ENCODE data around the gene DMD.
"Not testable (repeated sequence)": the region's sequence is repeated elsewhere in the genome, so short reads cannot be mapped to it uniquely, and the experiment has no call there.

DMD gene

DNA sequence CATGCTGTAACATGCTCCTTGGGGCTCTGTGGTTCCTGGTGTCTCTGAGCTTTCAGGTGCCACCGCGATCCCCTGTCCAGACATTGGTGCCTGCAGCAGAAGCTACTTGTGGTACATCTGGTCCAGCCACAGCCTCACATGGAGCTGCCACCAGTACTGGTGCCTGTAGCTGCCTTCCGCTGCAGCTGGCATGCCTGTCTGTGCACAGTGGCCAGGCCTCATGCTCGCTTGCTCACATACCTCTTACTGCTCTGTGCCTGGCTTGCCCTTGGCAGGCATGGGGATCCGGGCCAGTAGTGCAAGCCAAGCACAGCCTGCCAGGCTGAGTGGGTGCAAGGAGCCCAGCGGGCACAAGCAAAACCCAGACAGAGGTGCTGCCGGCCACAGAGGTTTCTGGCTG lies 618.6 kb downstream of the DMD start:
- DNase-seq: no peak

DNA sequence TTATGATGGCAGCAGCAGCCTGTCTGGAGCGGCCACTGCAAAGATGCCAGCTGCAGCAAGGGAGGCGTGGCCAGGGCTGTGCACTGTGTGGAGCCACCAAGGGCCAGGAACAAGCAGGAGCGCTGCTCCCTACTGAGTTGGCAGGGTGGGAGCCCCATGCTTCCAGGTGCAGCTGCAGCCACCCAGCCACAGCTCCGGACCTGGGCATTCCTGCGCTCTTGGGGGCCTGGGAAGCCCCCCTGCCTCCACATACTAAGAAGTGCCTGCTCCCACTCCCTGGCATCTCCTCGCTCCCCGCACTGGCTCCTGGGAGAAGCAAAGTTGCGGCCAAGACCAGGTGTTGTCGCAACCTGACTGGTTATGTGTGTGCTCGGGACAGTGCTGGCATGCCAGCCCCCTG lies 619.8 kb downstream of the DMD start:
- DNase-seq: no peak

DNA sequence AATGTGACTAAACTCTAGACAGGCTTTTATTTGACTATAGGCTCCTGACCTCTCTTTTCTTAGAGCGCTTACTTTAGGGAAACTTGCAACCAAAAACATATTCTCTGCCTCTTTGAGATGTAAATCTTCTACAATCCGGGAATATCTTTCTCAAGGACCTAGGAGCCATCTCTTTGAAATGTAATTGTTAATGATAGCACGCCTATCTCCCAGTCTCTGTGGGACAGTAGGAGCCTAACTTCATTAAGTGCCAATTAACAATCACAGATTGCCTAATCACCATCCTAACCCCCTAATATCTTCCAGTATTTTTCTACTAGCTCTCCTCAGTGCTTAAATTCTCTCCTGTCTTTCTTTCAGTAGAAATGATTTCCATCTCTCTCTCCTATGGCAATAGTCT lies 628.6 kb downstream of the DMD start:
- no peak for DNase-seq

DNA sequence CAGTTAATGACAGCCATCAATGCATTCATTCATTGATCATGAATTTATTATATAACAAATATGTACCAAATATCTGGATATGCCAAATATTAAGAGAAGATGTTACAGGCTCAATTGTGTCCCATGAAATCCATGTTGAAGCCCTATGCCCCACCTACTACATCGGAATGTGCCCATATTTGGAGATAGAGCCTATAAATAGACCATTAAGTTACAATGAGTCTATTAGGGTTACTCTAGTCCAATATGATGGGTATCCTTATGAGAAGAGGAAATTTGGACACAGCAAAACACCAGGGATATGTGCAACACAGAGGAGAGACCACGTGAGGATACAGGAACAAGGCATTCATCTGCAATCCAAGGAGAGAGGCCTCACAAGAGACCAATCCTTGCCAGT lies 634.5 kb downstream of the DMD start:
- no peak for DNase-seq

DNA sequence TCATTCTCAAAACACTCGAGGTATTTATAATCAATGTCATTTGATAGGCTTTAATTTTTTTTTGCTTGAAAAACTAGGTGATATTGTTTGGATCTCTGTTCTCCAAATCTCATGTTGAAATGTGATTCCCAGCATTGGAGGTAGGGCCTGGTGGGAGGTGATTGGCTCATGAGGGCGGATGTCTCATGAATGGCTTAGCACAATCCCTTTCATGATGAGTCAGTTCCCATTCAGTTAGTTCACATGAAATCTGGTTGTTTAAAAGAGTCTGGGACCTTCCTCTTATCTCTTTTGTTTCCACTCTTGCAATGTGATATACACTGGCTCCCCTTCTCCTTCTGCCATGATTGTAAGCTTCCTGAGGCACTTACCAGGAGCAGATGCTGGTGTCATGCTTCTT lies 638.7 kb downstream of the DMD start:
- DNase-seq: no peak

DNA sequence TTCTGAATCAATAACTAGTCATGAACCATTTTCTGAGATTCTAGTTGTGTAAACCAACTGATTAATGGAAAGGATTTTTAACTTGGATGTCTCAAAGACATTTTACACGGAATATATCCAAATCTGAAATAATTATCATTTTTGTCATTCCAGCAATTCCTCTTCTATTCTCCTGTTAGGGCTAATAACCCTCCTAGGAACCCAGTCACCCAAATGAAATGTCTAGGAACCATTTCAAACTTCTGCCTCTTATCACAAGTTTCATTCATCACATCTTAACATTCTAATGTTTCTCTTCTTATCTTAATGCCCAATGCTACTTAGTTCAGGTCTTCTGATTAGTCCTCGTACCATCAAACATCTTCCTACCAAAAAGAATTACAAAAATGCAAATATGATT lies 639.8 kb downstream of the DMD start:
- no peak for DNase-seq

DNA sequence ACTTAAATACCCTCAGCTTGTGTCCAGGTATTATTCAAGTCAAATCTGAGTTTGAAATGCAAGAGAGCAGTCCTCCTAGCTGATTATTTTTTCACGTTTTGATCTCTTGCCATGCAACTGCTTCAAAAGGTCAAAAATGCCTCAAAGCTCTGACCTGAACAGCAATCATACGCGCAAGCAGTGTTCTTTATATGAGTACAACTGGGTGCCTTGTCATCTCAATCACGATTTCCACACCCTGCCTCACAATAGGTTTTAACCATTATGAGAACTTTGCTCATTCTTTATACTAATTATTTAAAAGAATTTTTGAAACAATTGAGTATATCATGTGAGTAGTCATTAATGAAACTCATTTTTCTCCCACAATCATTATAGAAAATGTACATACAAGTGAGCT lies 649.1 kb downstream of the DMD start:
- DNase-seq: no peak

DNA sequence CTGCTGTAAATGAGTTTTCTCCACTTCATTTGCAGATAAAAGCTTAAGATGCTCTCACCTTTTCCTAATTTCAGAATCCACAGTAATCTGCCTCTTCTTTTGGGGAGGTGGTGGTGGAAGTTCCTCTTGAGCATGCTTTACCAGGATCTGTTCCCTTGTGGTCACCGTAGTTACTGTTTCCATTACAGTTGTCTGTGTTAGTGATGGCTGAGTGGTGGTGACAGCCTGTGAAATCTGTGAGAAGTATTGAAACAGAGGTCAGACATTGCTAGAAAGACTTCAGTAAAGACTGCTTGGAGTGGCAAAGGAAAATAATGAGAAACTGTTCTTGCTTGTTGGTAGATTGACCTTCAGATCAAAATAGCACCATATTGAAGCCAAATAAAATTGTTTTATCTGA lies 666.2 kb downstream of the DMD start:
- DNase-seq: no peak

DNA sequence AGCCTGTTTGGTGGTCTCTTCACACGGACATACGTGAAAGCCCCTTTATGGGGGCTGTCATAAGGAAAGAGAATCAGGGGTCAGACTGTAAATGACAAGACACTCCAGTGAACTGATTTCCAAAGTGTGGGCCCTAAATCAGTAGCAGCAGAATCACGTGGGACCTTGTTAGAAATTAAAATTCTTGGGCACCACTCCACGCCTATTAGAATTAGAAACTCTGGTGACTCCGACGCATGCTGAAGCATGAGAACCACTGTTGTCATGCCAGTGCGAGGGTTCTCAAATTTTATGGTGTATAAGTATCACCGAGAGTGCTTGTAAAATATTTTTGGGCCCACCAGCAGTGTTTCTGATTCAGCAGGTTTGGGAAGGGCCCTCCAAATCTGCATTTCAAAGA lies 672.8 kb downstream of the DMD start:
- DNase-seq: no peak

DNA sequence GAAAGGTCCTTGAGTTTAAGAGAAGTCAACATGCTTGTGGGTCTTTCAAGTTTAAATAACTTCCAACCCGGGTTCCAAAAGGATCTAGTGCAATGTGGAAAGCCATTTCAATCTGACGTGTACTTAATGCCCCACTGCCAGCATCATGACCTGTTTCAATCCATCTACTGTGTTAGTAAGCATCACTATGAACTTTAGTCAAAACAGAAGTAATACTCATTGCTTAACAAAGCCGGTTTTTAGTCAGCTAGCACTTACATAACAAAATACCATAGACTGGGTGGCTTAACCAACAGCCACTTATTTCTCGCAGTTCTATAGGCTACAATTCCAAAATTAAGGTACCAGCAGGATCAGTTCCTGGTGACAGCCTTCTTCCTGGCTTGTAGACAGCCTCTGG lies 677.5 kb downstream of the DMD start:
- DNase-seq: no peak

DNA sequence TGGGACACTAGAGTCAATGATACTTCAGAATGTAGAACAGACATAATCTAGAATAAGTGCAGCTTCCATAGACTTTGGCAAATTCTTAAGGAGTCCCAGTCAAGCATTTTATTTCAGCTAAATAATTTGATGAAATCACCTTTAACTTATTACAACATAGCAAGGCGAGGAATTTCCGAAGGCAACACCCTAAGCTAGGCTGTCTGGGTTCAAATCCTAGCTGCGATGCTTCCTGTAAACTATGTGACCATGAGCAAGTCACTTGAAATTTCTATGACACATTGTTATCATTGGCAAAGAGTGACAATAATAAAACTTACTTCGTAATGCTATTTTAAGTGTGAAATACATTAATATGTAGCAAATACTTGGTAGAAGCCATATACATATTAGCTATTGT lies 679.1 kb downstream of the DMD start:
- no peak for DNase-seq

DNA sequence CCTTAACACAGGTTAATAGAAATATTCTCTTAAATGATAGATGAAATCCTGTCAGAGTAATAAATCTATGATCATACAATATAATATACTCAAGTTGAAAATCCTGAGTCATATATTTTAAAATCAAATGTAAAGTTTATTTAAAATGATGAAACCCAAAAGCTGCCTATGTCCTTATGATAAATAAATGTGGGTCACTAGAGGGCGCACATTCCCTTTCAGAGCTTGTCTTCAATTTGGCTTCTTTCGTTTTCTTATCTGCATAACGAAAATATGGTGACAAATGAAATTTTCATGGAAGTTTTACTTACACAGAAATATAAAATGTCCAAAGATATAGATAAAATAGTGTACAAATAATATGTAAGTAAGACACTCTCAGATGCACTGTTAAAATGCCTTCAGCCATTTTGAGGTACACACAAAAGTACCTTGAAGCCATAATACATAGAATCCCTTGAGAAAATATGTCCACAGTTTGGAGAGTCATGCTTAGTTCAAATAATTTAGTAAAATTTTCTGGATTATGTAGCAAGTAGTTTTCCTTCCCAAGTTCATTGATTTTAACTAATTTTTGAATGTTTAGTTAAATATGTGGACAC lies 680.4 kb downstream of the DMD start:
- peak; percentile 39 to 65 (median 44) for DNase-seq

DNA sequence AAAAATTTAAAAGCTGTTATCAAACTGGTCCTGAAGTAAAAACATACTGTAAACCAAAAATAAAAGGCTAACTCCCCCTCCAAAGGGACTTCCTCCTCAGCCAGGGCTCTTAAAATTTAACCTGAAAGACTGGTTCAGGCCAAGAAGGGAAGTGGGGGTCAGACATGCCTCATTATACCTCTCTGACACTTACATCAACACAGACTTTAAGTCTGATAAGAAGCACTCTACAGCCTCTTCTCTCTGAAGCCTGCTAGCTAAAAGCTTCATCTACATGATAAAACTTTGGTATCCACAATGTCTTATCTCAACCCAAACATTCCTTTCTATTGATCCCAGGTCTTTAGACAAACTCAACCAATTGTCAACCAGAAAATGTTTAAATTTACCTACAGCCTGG lies 682.9 kb downstream of the DMD start:
- DNase-seq: not testable (repeated sequence)

DNA sequence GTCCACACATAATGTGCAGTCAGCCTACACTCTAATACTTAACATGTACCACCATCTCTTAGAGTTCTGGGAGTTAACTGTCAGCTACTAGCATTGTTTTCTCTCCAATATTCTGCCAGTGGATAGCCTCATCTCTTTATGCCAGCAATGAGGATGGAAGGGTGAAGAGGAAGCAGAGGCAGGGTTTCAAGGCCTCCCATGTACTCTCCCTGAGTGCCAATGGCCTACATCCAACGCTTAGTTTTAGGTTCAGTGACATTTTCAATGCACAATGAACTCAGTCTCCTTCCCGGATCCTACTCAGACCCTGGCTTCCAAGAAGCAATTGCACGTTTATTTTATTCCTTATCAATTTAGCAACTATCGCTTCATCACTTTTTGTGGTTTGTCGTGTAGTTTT lies 686.1 kb downstream of the DMD start:
- no peak for DNase-seq

DNA sequence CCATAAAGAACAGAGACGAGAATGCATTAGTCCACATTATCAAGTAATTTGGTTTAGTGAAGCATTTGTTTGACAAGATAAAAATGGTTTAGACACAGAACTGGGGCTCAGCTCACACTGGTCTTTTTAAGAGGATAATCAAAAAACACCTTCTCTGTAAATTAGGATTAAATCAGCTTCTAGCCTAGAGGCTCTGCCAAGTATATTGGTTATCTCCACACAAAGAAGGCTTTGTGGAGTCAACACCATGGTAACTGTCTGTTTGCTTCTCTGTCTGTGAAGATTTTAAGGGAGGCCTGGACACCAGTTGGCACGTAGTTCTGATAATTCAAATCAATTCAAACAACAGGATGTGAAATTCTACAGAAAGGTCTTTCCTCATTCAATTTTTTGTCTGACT lies 687.0 kb downstream of the DMD start:
- no peak for DNase-seq

DNA sequence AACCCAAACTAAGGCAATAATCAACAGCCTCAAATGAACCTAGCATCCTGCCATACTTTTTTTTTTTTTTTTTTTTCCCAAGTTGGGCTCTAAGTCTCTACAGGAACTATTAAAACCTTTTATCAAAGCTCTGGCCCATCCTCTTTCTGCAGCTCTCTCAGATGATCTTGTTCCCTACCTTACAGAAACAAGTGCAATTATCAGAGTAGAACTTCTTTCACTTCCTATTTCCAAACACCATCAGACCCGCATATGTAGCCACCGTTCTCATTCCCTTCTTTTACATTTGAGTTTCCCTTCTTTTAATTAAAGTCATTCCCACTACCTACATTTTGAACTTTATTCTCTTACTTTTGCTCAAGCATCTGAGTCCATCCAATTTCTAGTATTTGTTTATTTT lies 690.6 kb downstream of the DMD start:
- DNase-seq: no peak

DNA sequence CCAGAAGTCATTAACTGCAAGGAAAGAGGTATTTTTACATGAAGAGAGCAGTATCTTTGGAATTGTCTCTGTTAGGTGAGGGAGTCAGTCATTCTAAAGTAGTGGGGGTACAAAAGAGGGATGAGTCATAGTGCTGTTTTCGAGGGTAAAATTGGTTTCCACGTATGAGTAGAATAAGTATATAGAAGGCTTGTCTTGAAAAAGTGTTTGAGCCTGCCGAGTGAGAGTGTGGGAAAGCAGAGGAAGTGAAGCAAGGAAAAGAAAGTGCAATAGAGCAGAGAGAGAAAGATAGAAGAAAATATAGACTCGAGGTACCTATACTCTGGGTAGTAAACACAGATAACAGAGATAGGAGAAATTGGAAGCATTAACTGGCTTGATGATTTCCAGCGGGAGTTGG lies 696.4 kb downstream of the DMD start:
- DNase-seq: no peak

DNA sequence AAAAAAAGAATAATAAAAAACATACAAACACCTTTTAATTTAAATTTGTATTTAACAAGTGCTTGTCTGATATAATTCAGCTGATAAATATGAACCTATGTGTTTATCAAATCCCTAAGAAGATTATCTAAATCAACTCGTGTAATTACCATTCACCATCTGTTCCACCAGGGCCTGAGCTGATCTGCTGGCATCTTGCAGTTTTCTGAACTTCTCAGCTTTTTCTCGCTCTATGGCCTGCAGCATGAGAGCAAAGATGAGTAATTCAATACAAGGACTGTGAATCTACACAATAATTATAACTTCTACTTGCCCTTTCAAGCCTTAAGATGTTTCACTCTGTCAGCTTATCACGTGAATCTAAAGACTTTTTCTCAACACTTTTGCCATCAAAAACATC lies 709.7 kb downstream of the DMD start:
- DNase-seq: no peak

DNA sequence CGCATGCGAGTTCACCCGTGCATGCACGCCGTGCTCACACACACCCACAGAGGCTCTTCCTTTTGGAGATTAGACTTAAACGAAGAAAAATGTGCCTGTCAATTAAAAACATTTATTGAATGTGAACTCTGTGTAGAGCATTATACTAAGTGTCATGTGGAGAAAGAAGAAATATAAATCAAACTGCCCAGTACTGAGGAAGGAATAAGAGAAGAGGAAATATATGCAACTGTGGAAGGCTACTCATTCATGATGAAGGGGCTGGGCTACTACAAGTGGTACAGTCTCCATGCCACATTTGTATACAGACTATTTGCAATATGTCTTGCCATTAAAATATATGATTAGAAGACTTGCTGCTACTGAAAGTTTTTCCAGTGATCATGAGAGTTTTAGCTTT lies 714.7 kb downstream of the DMD start:
- no peak for DNase-seq

DNA sequence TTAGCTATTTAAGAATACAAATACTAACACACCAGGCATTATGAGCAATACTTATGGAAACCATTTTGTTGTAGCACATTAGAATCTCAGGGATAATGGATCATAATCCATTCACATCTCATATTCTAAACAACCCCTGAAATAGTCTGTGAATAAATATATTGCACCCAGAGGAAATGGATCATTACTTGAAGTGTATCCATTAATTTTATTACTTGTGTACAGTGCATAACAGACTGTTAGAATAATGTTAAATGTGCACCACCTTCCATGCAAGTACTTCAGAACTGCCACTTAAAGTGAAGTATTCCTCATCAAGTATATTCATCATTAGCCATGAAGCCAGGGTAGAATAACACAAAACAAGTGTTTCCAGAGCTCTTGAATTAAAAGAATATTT lies 715.5 kb downstream of the DMD start:
- DNase-seq: no peak

DNA sequence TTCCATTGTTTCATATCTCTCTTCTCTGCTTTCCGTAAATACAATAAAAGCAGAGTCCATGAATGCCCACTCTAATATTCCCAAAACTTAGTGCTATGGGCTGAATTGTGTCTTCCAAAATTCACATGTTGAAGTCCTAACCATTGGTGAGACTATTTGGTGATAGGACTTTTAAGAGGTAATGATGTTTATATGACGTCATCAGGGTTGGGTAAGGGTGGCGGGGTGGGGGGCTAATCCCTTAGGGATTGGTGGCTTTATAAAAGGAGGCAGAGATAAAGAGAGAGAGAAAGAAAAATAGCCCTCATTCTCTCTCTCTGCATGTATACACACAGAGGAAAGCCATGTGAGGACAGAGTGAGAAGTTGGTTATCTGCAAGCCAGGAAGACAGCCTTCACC lies 722.2 kb downstream of the DMD start:
- DNase-seq: no peak

DNA sequence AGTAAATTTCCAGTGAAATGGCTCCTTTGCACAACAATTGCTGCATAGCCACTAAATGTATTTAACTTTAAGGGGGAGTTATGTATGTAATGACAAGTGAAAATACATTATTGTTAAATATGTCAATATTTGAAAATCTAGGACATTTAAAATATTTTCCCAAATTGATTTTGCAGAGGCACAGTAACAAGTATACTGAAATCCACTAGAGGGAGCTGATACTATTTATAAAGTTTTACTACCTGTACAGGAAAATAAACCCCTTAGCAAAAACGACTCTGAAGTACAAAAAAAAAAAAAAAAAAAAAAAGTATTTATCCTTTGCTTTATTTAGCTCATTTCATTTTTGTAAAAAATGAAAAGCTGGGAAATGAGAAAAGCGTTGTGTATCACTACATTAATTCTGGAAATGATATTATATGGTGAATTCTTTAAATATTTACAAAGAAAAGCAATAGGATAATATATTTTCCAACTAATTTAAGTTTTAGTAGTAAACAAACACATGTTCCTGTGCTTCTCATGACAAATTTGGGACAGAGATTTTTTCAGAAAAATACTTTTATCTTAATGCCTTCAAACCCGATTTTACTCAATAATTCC lies 727.7 kb downstream of the DMD start:
- DNase-seq: no peak

DNA sequence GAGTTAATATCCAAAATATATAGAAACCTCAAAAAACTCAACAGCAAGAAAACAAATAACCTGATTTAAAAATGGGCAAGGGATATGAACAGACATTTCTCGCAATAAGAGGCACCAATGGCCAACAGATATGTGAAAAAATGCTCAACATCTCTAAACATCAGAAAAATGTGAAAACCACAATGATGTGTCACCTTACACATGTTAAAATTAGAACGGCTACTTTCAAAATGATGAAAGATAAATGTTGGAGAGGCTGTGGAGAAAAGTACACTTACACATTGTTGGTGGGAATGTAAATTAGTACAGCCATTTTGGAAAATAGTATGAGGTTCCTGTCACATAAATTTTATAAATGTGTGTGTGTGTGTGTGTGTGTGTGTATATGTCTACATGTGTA lies 731.3 kb downstream of the DMD start:
- no peak for DNase-seq

DNA sequence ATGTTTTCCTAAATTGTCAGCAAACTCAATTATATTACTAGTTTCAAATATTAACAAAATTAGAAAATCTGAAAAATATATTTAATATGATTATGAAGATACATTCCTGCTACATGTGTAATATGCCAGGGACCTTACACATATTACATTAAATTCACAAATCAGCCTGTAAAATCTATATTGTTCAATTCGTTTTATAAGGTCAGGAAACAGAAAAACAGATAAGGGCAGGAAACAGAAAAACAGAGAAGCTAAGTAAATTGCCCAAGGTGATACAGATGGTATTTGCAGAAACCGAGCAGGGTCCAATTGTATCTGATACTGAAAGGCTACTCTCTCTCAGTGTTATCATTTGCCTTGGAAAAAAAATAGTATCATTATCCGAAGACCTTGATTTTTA lies 739.0 kb downstream of the DMD start:
- no peak for DNase-seq

DNA sequence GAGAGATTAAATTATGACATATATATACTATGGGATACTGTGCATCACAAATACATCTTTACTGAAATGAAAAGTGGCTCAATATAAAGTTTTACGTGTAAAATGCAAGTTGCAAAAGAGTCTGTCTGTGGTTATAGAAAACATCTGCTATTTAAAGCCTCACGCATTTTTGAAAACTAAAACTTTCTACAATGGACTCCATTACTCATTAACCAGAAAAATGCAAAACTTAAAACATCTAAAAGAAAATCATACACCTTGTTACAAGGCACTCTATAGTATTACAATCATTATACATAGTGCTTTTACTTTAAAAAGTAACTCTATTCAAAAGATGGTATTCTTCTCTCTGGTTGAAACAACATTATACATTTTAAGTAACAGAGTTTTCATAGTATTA lies 755.6 kb downstream of the DMD start:
- no peak for DNase-seq
